ENCODE measurements around the gene ODAD2.
A peak's percentile ranks its signal among the peaks of the same experiment; 100 is the strongest.

Gene ODAD2

DNA sequence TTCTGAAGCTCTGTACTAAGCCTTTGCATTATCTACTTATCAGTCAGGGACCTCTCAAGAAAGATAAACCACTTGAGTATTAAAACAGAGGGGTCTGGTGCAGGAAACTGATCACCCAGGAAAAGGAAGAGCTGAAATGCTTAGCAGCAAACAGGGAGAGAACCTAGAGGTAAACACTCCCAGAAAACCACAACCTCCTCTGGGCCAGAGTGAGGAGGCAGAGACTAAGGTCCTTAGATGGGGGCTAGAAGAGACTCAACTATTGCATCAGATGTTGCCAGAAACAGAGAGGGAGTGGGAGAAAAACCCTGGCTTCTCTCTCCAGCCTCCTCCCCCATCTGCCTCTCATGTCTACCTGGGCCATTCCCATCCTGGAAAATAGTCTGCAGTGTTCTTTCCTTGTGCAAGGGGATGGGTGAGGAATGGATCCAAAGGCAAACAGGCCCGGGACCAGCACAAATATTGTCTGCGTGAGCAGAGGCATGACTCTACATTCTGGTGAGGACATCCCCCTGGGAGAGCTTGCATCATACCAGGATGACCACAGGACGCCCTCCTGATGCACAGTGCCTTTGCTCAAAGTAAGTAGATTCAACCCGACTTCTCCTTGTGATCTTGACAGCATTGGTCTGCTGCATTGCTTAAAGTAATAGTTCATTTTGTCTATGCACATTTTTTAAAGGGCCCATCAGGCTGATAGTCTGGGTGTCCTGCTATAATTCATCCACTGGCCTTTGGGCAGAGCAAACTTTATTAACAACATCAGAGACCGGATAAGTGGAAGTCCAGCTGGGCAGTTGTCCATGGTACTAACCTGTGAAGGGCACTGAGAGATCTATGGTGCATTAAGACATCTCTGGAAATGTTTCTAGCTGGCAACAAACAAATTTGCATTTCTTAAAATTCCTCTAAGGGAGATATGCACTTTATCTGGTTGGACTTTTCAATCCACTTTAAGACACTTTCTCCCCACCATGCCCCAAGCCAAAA is 22.4 kb upstream of the ODAD2 start:
- TF ChIP-seq, protein P1, sequence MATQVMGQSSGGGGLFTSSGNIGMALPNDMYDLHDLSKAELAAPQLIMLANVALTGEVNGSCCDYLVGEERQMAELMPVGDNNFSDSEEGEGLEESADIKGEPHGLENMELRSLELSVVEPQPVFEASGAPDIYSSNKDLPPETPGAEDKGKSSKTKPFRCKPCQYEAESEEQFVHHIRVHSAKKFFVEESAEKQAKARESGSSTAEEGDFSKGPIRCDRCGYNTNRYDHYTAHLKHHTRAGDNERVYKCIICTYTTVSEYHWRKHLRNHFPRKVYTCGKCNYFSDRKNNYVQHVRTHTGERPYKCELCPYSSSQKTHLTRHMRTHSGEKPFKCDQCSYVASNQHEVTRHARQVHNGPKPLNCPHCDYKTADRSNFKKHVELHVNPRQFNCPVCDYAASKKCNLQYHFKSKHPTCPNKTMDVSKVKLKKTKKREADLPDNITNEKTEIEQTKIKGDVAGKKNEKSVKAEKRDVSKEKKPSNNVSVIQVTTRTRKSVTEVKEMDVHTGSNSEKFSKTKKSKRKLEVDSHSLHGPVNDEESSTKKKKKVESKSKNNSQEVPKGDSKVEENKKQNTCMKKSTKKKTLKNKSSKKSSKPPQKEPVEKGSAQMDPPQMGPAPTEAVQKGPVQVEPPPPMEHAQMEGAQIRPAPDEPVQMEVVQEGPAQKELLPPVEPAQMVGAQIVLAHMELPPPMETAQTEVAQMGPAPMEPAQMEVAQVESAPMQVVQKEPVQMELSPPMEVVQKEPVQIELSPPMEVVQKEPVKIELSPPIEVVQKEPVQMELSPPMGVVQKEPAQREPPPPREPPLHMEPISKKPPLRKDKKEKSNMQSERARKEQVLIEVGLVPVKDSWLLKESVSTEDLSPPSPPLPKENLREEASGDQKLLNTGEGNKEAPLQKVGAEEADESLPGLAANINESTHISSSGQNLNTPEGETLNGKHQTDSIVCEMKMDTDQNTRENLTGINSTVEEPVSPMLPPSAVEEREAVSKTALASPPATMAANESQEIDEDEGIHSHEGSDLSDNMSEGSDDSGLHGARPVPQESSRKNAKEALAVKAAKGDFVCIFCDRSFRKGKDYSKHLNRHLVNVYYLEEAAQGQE (IDR thresholded peaks at IDR 0.05; ENCODE audit: low read depth) = peak; percentile 81
- no peak for TF ChIP-seq EGR1 (IDR thresholded peaks at IDR 0.05)
- no peak for TF ChIP-seq EP300 (IDR thresholded peaks at IDR 0.05; ENCODE audit: borderline replicate concordance)
- no peak for TF ChIP-seq TCF12 (IDR thresholded peaks at IDR 0.05; ENCODE audit: low read depth)

DNA sequence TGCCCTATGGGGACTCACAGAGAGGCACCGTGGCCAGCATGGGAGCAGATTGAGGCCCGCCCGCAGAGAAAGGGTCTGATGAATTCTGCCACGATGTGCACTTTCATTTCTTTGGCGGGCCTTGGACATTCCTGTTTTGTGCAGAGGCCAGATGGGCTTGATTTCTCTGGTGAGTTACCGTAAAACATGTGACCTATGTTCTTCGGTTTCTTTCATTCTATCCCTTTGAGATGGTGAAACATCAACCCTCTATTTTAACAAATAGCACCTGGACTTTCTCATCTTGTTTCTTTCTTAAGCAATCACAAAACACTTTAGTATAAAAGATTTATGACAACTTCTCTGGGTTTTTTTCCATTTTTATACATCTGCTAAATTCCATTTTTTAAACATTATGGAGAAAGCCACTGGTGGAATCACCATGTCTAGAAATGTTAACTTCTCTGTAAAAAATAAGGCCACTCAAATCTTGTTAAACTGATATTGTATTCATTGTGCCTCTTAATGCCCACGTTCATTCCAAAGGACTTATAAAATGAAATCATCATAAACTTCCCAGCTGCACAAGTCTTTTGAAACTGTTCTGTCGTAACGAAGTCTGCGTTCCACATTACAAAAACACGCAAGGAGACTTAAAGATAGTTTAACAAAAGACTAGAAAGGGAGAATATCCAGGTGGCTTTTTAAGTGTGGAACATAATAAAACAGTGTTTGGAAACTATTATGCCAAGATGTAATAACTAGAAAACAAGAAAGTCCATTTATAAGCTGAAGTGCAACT is 21.4 kb upstream of the ODAD2 start:
- TF ChIP-seq, protein P2, sequence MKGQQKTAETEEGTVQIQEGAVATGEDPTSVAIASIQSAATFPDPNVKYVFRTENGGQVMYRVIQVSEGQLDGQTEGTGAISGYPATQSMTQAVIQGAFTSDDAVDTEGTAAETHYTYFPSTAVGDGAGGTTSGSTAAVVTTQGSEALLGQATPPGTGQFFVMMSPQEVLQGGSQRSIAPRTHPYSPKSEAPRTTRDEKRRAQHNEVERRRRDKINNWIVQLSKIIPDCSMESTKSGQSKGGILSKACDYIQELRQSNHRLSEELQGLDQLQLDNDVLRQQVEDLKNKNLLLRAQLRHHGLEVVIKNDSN (IDR thresholded peaks at IDR 0.05) = no peak
- TF ChIP-seq FOXM1 (IDR thresholded peaks at IDR 0.05; ENCODE audit: borderline replicate concordance, low read depth) = no peak
- TF ChIP-seq RAD21 (IDR thresholded peaks at IDR 0.05; ENCODE audit: low read depth) = no peak
- no peak for TF ChIP-seq EGR1 (IDR thresholded peaks at IDR 0.05)
- no peak for TF ChIP-seq ZBTB7A (IDR thresholded peaks at IDR 0.05; ENCODE audit: low read depth)
- TF ChIP-seq, protein P1 (IDR thresholded peaks at IDR 0.05; ENCODE audit: low read depth) = no peak
- TF ChIP-seq CEBPB (IDR thresholded peaks at IDR 0.05) = no peak
- TF ChIP-seq TEAD4 (IDR thresholded peaks at IDR 0.05) = no peak

DNA sequence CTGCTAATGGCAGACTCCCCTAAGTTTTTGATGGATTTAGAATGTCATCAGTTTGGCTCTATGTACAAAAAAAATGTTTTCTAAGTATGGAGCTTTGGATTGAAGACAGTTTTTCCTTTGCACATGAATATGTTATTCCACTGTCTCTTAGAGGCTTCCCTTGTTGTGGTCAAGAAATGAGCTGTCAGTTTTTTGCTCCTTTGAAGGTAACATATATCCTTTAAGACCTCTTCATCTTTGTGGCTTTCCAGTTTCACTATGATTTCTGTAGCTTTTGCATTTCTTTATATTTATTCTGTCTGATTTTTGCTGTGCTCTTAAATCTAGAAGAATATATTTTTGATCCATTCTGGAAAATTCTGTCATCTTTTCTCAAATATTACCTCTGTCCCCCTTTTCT is 15.8 kb upstream of the ODAD2 start:
- TF ChIP-seq TAF1 (IDR thresholded peaks at IDR 0.05; ENCODE audit: low read depth) (no peak), CEBPB (IDR thresholded peaks at IDR 0.05) (no peak), EP300 (IDR thresholded peaks at IDR 0.05; ENCODE audit: borderline replicate concordance) (no peak), CREB1 (IDR thresholded peaks at IDR 0.05; ENCODE audit: low read depth) (no peak), YY1 (IDR thresholded peaks at IDR 0.05; ENCODE audit: low read depth) (no peak), ZBTB7A (IDR thresholded peaks at IDR 0.05; ENCODE audit: low read depth) (no peak), NFIC (IDR thresholded peaks at IDR 0.05) (no peak)
- TF ChIP-seq, protein P1 (IDR thresholded peaks at IDR 0.05; ENCODE audit: low read depth) = no peak

DNA sequence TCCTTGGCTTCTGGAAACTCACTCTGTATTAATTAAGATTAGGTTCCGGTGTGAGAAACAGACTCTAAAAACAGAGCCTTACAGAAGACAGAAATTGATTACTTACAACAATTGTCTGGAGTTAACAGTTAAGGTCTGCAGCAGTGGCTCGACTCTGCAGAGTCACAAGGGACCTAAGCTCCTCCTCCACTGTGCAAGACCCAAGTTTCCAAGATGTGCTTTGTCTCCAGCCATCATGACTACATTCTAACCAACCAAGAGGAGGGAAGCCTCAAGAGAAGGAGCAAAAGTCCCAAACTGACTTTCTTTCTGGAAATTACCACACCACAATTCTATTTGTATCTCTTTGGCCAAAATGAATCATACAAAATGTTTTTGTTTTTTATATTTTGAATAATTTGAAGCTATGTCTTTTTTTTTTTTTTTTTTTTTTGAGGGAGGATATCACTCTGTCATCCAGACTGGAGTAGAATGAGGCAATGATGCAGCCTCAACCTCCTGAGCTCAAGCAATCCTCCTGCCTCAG is 14.2 kb upstream of the ODAD2 start:
- TF ChIP-seq, protein P1 (IDR thresholded peaks at IDR 0.05; ENCODE audit: low read depth) = no peak
- TF ChIP-seq NFIC (IDR thresholded peaks at IDR 0.05) (no peak), CREB1 (IDR thresholded peaks at IDR 0.05; ENCODE audit: low read depth) (no peak), FOXM1 (IDR thresholded peaks at IDR 0.05; ENCODE audit: borderline replicate concordance, low read depth) (no peak), CEBPB (IDR thresholded peaks at IDR 0.05) (no peak), TAF1 (IDR thresholded peaks at IDR 0.05; ENCODE audit: low read depth) (no peak), TEAD4 (IDR thresholded peaks at IDR 0.05) (no peak), EGR1 (IDR thresholded peaks at IDR 0.05) (no peak), ZBTB7A (IDR thresholded peaks at IDR 0.05; ENCODE audit: low read depth) (no peak), TCF12 (IDR thresholded peaks at IDR 0.05; ENCODE audit: low read depth) (no peak), YY1 (IDR thresholded peaks at IDR 0.05; ENCODE audit: low read depth) (no peak), EP300 (IDR thresholded peaks at IDR 0.05; ENCODE audit: borderline replicate concordance) (no peak), RAD21 (IDR thresholded peaks at IDR 0.05; ENCODE audit: low read depth) (no peak)
- TF ChIP-seq, protein P3, sequence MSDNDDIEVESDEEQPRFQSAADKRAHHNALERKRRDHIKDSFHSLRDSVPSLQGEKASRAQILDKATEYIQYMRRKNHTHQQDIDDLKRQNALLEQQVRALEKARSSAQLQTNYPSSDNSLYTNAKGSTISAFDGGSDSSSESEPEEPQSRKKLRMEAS (IDR thresholded peaks at IDR 0.05) = no peak
- TF ChIP-seq, protein P2 (IDR thresholded peaks at IDR 0.05) = no peak
